Kasumi-1 (cell line): ENCODE data around the gene MALAT1.
"Not testable (repeated sequence)": the region's sequence is repeated elsewhere in the genome, so short reads cannot be mapped to it uniquely, and the experiment has no call there.

Experiments
- DNase-seq, 2 experiments: peaks; one replicate each; lab custom pipeline; 2025; lab: John Stamatoyannopoulos, UW

Gene MALAT1

GRCh38 chr11:65498042-65498726 is 661 bp upstream of the MALAT1 start:
- DNase-seq, result peak; percentile 35 to 57

DNA sequence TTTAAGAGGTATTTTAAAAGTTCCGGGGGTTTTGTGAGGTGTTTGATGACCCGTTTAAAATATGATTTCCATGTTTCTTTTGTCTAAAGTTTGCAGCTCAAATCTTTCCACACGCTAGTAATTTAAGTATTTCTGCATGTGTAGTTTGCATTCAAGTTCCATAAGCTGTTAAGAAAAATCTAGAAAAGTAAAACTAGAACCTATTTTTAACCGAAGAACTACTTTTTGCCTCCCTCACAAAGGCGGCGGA is 193 bp upstream of the MALAT1 start:
- no peak for DNase-seq

GRCh38 chr11:65499713-65500386 is 1.0 kb downstream of the MALAT1 start:
- peak in 1 of 2 experiments; percentile 68 for DNase-seq

GRCh38 chr11:65500387-65501185 is 1.7 kb downstream of the MALAT1 start:
- peak; percentile 64 to 68 for DNase-seq

GRCh38 chr11:65501186-65501471 is 2.3 kb downstream of the MALAT1 start:
- DNase-seq, result no peak

GRCh38 chr11:65501472-65502273 is 2.8 kb downstream of the MALAT1 start:
- peak in 1 of 2 experiments; percentile 71 for DNase-seq

DNA sequence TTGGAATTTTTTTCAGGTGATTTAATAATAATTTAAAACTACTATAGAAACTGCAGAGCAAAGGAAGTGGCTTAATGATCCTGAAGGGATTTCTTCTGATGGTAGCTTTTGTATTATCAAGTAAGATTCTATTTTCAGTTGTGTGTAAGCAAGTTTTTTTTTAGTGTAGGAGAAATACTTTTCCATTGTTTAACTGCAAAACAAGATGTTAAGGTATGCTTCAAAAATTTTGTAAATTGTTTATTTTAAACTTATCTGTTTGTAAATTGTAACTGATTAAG is 3.4 kb downstream of the MALAT1 start:
- DNase-seq, result no peak

GRCh38 chr11:65502555-65503367 is 3.9 kb downstream of the MALAT1 start:
- DNase-seq, result no peak

DNA sequence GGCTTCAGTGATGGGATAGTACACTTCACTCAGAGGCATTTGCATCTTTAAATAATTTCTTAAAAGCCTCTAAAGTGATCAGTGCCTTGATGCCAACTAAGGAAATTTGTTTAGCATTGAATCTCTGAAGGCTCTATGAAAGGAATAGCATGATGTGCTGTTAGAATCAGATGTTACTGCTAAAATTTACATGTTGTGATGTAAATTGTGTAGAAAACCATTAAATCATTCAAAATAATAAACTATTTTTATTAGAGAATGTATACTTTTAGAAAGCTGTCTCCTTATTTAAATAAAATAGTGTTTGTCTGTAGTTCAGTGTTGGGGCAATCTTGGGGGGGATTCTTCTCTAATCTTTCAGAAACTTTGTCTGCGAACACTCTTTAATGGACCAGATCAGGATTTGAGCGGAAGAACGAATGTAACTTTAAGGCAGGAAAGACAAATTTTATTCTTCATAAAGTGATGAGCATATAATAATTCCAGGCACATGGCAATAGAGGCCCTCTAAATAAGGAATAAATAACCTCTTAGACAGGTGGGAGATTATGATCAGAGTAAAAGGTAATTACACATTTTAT is 4.6 kb downstream of the MALAT1 start:
- DNase-seq, result no peak

- DNase-seq, result no peak
Observed at GRCh38 chr11:65503949-65504673, 5.3 kb downstream of the MALAT1 start.

DNA sequence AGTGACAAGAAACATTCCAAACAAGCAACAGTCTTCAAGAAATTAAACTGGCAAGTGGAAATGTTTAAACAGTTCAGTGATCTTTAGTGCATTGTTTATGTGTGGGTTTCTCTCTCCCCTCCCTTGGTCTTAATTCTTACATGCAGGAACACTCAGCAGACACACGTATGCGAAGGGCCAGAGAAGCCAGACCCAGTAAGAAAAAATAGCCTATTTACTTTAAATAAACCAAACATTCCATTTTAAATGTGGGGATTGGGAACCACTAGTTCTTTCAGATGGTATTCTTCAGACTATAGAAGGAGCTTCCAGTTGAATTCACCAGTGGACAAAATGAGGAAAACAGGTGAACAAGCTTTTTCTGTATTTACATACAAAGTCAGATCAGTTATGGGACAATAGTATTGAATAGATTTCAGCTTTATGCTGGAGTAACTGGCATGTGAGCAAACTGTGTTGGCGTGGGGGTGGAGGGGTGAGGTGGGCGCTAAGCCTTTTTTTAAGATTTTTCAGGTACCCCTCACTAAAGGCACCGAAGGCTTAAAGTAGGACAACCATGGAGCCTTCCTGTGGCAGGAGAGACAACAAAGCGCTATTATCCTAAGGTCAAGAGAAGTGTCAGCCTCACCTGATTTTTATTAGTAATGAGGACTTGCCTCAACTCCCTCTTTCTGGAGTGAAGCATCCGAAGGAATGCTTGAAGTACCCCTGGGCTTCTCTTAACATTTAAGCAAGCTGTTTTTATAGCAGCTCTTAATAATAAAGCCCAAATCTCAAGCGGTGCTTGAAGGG is 6.0 kb downstream of the MALAT1 start:
- DNase-seq, result no peak

- no peak for DNase-seq
Observed at GRCh38 chr11:65505466-65506289, 6.8 kb downstream of the MALAT1 start.

- peak in 1 of 2 experiments; percentile 43 for DNase-seq
Observed at GRCh38 chr11:65506290-65506771, 7.5 kb downstream of the MALAT1 start.

DNA sequence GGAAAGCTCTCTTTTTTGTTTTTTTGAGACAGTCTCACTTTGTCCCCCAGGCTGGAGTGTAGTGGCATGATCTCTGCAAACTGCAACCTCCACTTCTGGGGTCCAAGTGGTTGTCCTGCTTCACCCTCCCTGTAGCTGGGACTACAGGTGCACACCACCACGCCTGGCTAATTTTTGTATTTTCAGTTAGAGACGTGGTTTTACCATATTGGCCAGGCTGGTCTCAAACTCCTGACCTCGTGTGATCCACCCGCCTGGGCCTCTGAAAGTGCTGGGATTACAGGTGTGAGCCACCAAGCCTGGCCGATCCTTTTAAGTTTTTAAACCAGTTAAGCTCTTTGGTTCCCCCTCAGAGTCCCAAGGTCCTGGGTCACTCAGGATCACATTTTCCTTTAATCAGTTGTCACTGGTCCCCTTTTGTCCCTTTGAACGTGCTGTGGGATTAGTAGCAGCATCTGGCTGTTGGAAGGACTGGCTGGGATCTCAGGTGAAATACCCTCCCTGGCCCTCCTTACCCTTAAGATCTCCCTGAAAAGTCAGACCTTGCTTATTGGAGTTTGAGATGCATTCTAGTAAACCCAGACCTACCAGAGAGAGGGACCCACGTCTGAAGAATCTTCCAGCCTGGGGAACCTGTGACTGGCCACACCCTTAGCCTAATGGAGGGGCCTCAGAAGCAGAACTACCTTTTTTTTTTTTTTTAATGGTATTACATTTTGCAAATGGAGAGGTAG is 8.1 kb downstream of the MALAT1 start:
- DNase-seq, result peak; percentile 67 to 72

DNA sequence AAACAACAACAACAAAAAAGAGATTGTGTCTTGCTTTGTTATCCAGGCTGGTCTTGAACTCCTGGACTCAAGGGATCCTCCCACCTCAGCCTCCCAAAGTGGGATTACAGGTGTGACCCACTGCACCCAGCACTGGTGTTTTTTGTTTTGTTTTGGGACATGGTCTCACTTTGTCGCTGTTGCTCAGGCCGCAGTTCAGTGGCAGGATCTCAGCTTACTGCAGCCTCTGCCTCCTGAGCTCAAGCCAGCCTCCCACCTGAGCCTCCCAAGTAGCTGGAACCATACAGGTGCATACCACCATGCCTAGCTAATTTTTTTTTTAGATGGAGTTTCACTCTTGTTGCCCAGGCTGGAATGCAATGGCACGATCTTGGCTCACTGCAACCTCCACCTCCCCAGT is 13.5 kb downstream of the MALAT1 start:
- DNase-seq, result not testable (repeated sequence)

- no peak for DNase-seq
Observed at GRCh38 chr11:65516135-65516968, 17.5 kb downstream of the MALAT1 start.

DNA sequence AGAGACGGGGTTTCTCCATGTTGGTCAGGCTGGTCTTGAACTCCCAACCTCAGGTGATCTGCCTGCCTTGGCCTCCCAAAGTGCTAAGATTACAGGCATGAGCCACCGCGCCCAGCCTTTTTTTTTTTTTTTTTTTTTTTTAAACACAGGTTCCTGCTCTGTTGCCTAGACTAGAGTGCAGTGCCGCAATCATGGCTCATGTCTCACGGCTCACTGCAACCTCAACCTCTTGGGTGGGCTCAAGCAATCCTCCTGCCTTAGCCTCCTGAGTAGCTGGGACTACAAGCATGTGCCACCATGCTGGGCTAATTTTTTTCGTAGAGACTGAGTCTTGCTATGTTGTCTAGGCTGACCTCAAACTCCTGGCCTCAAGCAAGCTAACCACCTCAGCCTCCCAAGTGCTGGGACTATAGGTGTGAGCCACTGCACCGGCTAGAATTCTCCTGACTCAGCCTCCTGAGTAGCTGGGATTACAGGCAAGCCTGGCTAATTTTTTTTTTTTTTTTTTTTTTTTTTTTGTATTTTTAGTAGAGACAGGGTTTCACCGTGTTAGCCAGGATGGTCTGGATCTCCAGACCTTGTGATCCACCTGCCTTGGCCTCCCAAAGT is 20.2 kb downstream of the MALAT1 start:
- DNase-seq, result not testable (repeated sequence)
